ENCODE results near the gene UCP1. TPM values are rescaled to one million over a fixed set of nuclear protein-coding genes. Genes with fewer than 3 reads are reported as not detected.

The UCP1 gene
- not detected in 2 replicates for total RNA-seq

DNA sequence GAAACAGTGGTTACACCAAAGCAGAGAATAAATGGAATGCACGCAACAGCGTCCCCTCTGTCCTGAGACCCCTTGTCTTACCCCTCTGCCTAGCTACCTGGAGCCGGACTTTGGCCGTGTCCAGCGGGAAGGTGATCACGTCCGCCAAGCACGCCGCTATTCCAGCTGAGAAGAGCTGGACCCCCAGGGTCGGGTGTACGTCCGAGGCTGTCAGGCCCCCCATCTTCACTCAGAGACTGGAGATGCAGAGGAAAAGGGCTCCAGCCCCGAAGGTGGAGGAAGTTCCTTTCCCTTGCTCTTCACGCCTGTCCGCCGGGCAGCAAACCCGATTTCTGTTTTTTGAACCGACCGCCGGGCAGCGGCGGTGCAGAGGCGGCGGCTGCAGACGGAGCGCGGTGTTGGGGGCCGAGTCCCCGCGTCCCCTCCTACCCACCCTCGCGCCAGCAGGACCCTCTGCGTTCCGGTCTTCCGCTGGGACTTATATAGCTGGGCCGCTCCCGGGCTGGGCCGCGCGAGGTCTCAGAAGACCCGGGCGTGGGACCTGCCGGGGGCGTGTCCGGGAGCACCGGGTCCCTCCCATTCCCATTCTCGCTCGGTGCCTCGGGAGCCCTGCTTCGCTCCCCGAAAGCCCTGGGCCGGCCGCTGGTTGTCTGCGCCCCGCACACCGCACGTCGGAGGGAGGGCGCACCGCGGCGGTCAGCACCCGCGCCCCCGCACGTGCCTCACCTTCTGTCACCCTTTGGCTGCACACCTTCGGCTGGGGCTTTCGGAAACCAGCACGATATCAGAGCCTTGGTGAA lies at the start of gene UCP1:
UCP1 (minus strand) TSS at position 455 of the 800 bp plus-strand sequence; CDS start at position 223, 232 bp downstream.

DNA sequence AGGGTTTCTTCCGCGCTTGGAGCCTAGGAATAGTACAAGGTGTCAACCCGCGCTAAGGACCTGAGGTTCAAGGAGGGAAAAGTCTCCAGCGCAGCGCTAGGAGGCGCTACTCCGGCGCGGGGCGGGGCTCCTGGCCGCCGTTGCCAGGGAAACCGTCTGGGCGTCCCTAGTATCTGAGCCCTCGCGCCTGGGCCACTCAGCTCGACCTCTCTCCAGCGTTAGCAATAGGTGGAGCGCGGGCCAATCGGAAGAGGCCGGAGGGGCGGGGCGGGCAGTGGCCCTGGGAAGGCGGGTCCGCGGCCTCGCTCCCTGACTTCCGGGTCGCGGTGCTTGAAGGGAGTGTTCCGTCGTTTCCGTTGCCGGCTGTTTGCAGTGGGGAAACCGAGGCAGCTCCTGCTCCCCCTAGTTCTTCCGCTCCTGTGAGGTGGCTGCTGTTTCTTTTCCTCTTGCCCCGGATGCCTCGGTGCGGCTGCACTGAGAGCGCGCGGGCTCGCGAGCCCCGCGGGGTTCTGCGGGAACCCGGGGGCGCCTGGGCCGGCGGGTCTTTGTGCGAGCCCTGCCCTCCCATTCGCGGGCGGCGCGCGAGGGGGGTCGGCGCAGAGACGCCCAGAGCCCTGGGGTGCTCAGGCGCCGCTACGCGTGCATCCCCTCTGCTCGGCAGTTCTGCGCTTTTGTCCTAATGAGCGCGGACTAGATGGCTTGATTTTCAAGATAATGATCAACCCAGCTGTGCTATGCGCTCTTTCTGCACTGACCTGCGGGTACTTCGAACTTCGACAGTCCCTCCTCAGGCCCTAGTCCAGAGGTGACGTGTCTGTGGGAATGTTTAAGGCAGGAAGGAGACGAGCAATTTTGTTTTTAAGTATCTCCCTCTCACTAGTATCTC lies 44.7 kb downstream of the UCP1 start, which contains the start of gene ELMOD2:
ELMOD2 (plus strand) TSS at position 312 of the 886 bp plus-strand sequence. CDS start 1,261 bp downstream, outside the sequence.

Other genes starting within 250 kb of the UCP1 start
- 57.8 and 58.6 TPM in 2 replicates for gene SCOC, start 195.3 kb downstream of the UCP1 start, total RNA-seq
- 0.79 and 1.1 TPM in 2 replicates for gene CLGN, start 141.3 kb downstream of the UCP1 start, total RNA-seq
- gene MGAT4D, start 70.7 kb downstream of the UCP1 start, total RNA-seq = not detected in 2 replicates
- gene ELMOD2, start 44.8 kb downstream of the UCP1 start, total RNA-seq = 16.3 and 27.7 TPM in 2 replicates
- 34.5 and 36.9 TPM in 2 replicates for gene TBC1D9, start 187.4 kb upstream of the UCP1 start, total RNA-seq